ENCODE measurements around the gene RINT1. TPM values are rescaled to one million over a fixed set of nuclear protein-coding genes. Genes with fewer than 3 reads are reported as not detected.

RINT1 gene
- total RNA-seq, 1 experiment from 2014 or later: 9.2 TPM

DNA sequence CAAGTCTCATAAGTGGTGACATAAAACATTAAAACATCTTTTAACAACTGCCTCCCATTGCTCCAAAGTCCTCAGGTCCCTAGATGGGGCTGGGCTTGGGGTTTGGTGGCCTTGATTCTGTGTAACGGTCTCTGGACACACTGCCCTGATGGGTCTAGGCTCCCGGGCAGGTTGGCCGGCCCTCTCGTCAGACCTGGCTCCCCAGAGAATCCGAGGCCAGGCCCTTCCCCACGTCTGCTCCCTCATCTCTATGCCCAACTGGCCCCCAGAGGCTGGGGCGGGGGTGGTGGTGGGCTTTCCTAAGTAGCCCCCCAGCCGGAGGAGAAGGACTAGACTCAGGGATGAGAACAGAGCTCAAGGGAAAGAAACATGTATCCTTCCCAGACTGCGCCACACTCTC lies 80.8 kb downstream of the RINT1 start:
- no peaks in the 10 kb centered on the region for H3K9me3 ChIP-seq (ENCODE audit: low read length)
- no peak overlapping the region for H3K4me2 ChIP-seq (ENCODE audit: low read depth, low read length, poor library complexity, severe bottlenecking)
- H4K20me1 ChIP-seq (ENCODE audit: insufficient read depth, low read depth, low read length): no peaks in the 10 kb centered on the region; the same call in 1 of the 2 replicates
- H3K27ac ChIP-seq (ENCODE audit: low read length): no peak overlapping the region
- DNase-seq: no peak
- H3K9me2 ChIP-seq (replicated peaks; ENCODE audit: insufficient read depth, low read length): no peaks in the 10 kb centered on the region
- no peaks in the 10 kb centered on the region for H3K27me3 ChIP-seq (ENCODE audit: low read length)
- no peak overlapping the region for H2AFZ ChIP-seq (ENCODE audit: low read length)
- H3K4me1 ChIP-seq (ENCODE audit: low read length): no peaks in the 10 kb centered on the region
- H3K79me2 ChIP-seq (ENCODE audit: low read length): no peaks in the 10 kb centered on the region
- no peak overlapping the region for H3K4me3 ChIP-seq (ENCODE audit: low read length)
- H3K36me3 ChIP-seq (ENCODE audit: insufficient read depth, low read length): no peaks in the 10 kb centered on the region
- H3K9ac ChIP-seq (ENCODE audit: low read length): no peak overlapping the region

DNA sequence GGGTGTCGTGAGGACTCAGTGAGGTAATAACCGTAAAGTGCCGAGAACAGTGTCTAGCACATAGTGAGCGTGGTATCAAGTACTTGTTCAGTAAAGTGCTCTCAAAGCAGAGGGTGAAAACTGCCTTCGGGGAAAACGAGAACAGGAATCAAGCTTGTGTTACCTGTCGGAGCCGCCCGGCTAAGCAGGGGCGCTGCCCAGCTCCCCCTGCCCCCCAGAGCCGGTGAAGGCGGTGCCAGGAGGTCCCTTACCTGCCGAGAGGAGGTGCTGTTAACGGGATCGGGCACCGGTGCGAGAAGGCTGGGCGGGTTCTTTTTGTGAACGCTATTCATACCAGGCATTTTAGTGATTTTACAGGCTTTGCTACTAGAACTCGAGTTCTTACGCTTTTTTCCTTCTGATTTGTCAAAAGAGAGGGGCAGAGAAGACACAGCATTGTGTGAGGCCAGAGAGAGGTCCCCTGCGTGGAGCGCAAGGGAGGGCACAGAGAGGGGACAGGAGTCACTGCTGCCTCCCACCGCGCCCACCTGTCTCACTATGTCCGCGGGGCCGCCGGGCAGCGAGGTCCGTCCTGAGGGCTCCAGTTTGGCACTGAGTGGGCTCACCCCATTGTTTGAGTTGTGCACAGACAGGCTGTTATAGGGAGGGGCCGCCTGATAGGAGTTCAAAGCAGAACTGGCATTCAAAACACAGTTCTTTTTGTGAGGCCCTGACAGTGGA lies 81.8 kb downstream of the RINT1 start:
- no peaks in the 10 kb centered on the region for H3K36me3 ChIP-seq (ENCODE audit: insufficient read depth, low read length)
- no peak overlapping the region for H2AFZ ChIP-seq (ENCODE audit: low read length)
- no peaks in the 10 kb centered on the region for H3K4me1 ChIP-seq (ENCODE audit: low read length)
- H3K79me2 ChIP-seq (ENCODE audit: low read length): no peaks in the 10 kb centered on the region
- H3K27ac ChIP-seq (ENCODE audit: low read length): no peak overlapping the region
- H3K27me3 ChIP-seq (ENCODE audit: low read length): no peaks in the 10 kb centered on the region
- no peak overlapping the region for H3K4me2 ChIP-seq (ENCODE audit: low read depth, low read length, poor library complexity, severe bottlenecking)
- H3K9ac ChIP-seq (ENCODE audit: low read length): no peak overlapping the region
- H3K4me3 ChIP-seq (ENCODE audit: low read length): no peak overlapping the region
- H3K9me2 ChIP-seq (replicated peaks; ENCODE audit: insufficient read depth, low read length): no peaks in the 10 kb centered on the region
- no peaks in the 10 kb centered on the region for H3K9me3 ChIP-seq (ENCODE audit: low read length)
- no peaks in the 10 kb centered on the region for H4K20me1 ChIP-seq (ENCODE audit: insufficient read depth, low read depth, low read length)
- no peak for DNase-seq

DNA sequence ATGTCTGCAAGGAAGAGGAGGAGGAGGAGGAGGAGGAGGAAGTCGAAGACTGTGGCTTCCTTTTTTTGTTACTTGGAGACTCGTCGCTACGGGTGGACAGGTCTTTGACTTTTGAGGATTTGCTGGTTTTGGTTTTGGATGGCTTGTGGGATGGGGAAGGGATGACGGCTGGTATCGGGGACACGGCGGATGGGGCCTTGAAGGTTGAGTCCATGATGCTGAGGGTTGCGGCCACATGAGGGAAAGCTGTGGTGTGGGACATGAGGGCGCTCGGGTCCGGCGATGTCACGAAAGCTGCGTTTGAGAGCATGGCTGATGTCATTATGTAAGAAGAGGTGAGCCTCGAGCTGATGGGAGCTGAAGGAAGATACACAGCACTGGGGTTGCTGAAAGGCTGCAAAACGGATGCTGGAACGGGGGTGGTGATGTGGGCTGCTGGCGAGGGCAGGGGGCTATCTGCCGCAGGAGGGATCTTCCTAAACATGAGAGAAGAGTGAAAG lies 82.4 kb downstream of the RINT1 start:
- no peaks in the 10 kb centered on the region for H3K9me3 ChIP-seq (ENCODE audit: low read length)
- no peaks in the 10 kb centered on the region for H3K4me1 ChIP-seq (ENCODE audit: low read length)
- H3K4me2 ChIP-seq (ENCODE audit: low read depth, low read length, poor library complexity, severe bottlenecking): no peak overlapping the region
- H3K27me3 ChIP-seq (ENCODE audit: low read length): no peaks in the 10 kb centered on the region
- H4K20me1 ChIP-seq (ENCODE audit: insufficient read depth, low read depth, low read length): no peaks in the 10 kb centered on the region
- no peaks in the 10 kb centered on the region for H3K36me3 ChIP-seq (ENCODE audit: insufficient read depth, low read length)
- no peak for DNase-seq
- H3K27ac ChIP-seq (ENCODE audit: low read length): no peak overlapping the region
- H3K4me3 ChIP-seq (ENCODE audit: low read length): no peak overlapping the region
- H2AFZ ChIP-seq (ENCODE audit: low read length): no peak overlapping the region
- no peaks in the 10 kb centered on the region for H3K9me2 ChIP-seq (replicated peaks; ENCODE audit: insufficient read depth, low read length)
- no peak overlapping the region for H3K9ac ChIP-seq (ENCODE audit: low read length)
- H3K79me2 ChIP-seq (ENCODE audit: low read length): no peaks in the 10 kb centered on the region

Other genes with a start within 250 kb of the RINT1 start
- gene SRPK2, start 143.3 kb upstream of the RINT1 start, total RNA-seq (2014; rRNA removed; shearing (Covaris generic); ENCODE audit: low replicate concordance): 6.7 and 9.0 TPM in 2 replicates
- 21.6 and 22.0 TPM in 2 replicates for gene PUS7, start 9.9 kb upstream of the RINT1 start, total RNA-seq (2014; rRNA removed; shearing (Covaris generic); ENCODE audit: low replicate concordance)
- not detected in 2 replicates for gene EFCAB10, start 49.3 kb downstream of the RINT1 start, total RNA-seq (2014; rRNA removed; shearing (Covaris generic); ENCODE audit: low replicate concordance)